GM23248 (cell line): Measurements from ENCODE around the gene BPIFB2. TPM values are rescaled to one million over a fixed set of nuclear protein-coding genes. Genes with fewer than 3 reads are reported as not detected.
"Not testable (repeated sequence)": the region's sequence is repeated elsewhere in the genome, so short reads cannot be mapped to it uniquely, and the experiment has no call there.

Experiments used
- DNase-seq: peaks from one replicate; pipeline ENCODE4 v3.0.0-alpha.2; 2015
- H2AFZ ChIP-seq: fragments of 200-600 bp; sonication (generic); 2 replicates; pipeline ENCODE4 v1.6.1; 2016; ENCODE audit warnings: antibody characterized with exemption
- H3F3A ChIP-seq: fragments of 200-600 bp; sonication (generic); 2 replicates; pipeline ENCODE4 v1.6.1; 2016; ENCODE audit warnings: mild to moderate bottlenecking, antibody characterized with exemption, mixed run types; ENCODE audit not compliant: insufficient read depth
- H3K27ac ChIP-seq: fragments of 200-600 bp; sonication (generic); 2 replicates; pipeline ENCODE4 v1.5.1; 2016; ENCODE audit warnings: mild to moderate bottlenecking
- H3K27me3 ChIP-seq: fragments of 200-600 bp; sonication (generic); replicated peaks from 2 replicates; pipeline ENCODE4 v1.6.1; 2016; ENCODE audit warnings: mild to moderate bottlenecking; ENCODE audit not compliant: insufficient read depth
- H3K36me3 ChIP-seq: fragments of 200-600 bp; sonication (generic); 2 replicates; pipeline ENCODE4 v1.6.1; 2016; ENCODE audit warnings: low read depth, mild to moderate bottlenecking
- H3K4me1 ChIP-seq: fragments of 200-600 bp; sonication (generic); 2 replicates; pipeline ENCODE4 v1.6.1; 2016; ENCODE audit warnings: mild to moderate bottlenecking; ENCODE audit not compliant: insufficient read depth
- H3K4me2 ChIP-seq: fragments of 200-600 bp; sonication (generic); one replicate; pipeline ENCODE4 v1.6.1; 2016; ENCODE audit warnings: mild to moderate bottlenecking; ENCODE audit not compliant: unreplicated experiment
- H3K4me3 ChIP-seq: fragments of 200-600 bp; sonication (generic); 2 replicates; pipeline ENCODE4 v1.5.1; 2016; ENCODE audit warnings: mild to moderate bottlenecking
- H3K79me2 ChIP-seq: fragments of 200-600 bp; sonication (generic); 2 replicates; pipeline ENCODE4 v1.6.1; 2016; ENCODE audit warnings: mild to moderate bottlenecking; ENCODE audit not compliant: insufficient read depth
- H3K9ac ChIP-seq: fragments of 200-600 bp; sonication (generic); 2 replicates; pipeline ENCODE4 v1.6.1; 2016; ENCODE audit warnings: mild to moderate bottlenecking
- H3K9me2 ChIP-seq: fragments of 200-600 bp; sonication (generic); 2 replicates; pipeline ENCODE4 v1.6.1; 2016; ENCODE audit warnings: mixed run types, mild to moderate bottlenecking, moderate library complexity; ENCODE audit not compliant: insufficient read depth
- H3K9me3 ChIP-seq: fragments of 200-600 bp; sonication (generic); one replicate; pipeline ENCODE4 v1.6.1; 2017; ENCODE audit warnings: low read depth
- H4K20me1 ChIP-seq: fragments of 200-600 bp; sonication (generic); 2 replicates; pipeline ENCODE4 v1.6.0; 2016; ENCODE audit not compliant: insufficient read depth
- EZH2 ChIP-seq: fragments of 200-600 bp; sonication (generic); IDR thresholded peaks from 2 replicates; pipeline ENCODE4 v1.6.1; 2018; ENCODE audit warnings: antibody characterized with exemption, mild to moderate bottlenecking; ENCODE audit not compliant: insufficient read depth, poor library complexity, severe bottlenecking
- EZH2phosphoT487 ChIP-seq: fragments of 200-600 bp; sonication (generic); IDR thresholded peaks from 2 replicates; pipeline ENCODE4 v1.6.1; 2018; ENCODE audit warnings: antibody characterized with exemption, moderate library complexity, mild to moderate bottlenecking, low read depth; ENCODE audit not compliant: insufficient read depth
- WGBS, 2 experiments: methylation state at CpG; one replicate each; pipeline ENCODE4 v1.1.6; 2015 to 2017; ENCODE audit warnings: low lambda C conversion rate in 2 of 2, low coverage in 1 of 2; ENCODE audit errors: missing lambda C conversion rate in 2 of 2; 5-methylcytosine and 5-hydroxymethylcytosine counted together
- in situ Hi-C: fragments of 300-500 bp; cut with MboI; formaldehyde crosslinking; loops from 2 replicates; pipeline ENCODE4 v1.15.0; 2020
- polyA plus RNA-seq: library from polyadenylated mRNA; unstranded; fragments of >200 nt; fragmentation: Nextera tagmentation; extraction: Ambion mirVana; gene quantifications from 2 replicates; pipeline ENCODE4 v1.2.1, GENCODE V29; 2016
- total RNA-seq: library from RNA; depleted of rRNA; stranded (reverse); fragments of >200 nt; shearing (Covaris generic); gene quantifications from 2 replicates; pipeline ENCODE4 v1.2.3, GENCODE V29; 2014

Gene BPIFB2
- total and polyA plus RNA-seq, 2 experiments from 2014 or later: not detected

GRCh38 chr20:32973077-32973717 lies 34.3 kb upstream of the BPIFB2 start:
- Histone ChIP-seq H3K36me3 (no peaks in the 10 kb centered on the region), H3K27ac (no peak overlapping the region), H4K20me1 (no peaks in the 10 kb centered on the region), H3K4me2 (no peak overlapping the region), H3K79me2 (no peaks in the 10 kb centered on the region), H3K9me3 (no peaks in the 10 kb centered on the region), H2AFZ (no peak overlapping the region), H3K4me3 (no peak overlapping the region), H3K27me3 (peaks cover 8% of the 10 kb centered on the region), H3F3A (no peaks in the 10 kb centered on the region), H3K9ac (no peak overlapping the region), H3K4me1 (no peaks in the 10 kb centered on the region), H3K9me2 (no peaks in the 10 kb centered on the region)
- DNase-seq: no peak
- WGBS, 2 experiments: 48 to 49% methylated on average over 10 of the region's 10 CpGs
- no peak for TF ChIP-seq EZH2
- TF ChIP-seq EZH2phosphoT487: no peak
- in situ Hi-C loops: no loop called here

- H4K20me1 ChIP-seq, H3K79me2 ChIP-seq, H3K4me2 ChIP-seq, H3K9me2 ChIP-seq, H3K9me3 ChIP-seq, H3K9ac ChIP-seq, H3K4me3 ChIP-seq, H3K27ac ChIP-seq, H3K36me3 ChIP-seq, H3K27me3 ChIP-seq, H3F3A ChIP-seq, H2AFZ ChIP-seq, H3K4me1 ChIP-seq, DNase-seq, in situ Hi-C loops: not testable (repeated sequence)
- WGBS, 2 experiments: 46 to 55% methylated on average over 9 of the region's 9 CpGs
These were observed 33.1 kb upstream of the BPIFB2 start for GRCh38 chr20:32974204-32975064.

- 68 to 78% methylated on average over 4 of the region's 4 CpGs for WGBS, 2 experiments
- H3K79me2 ChIP-seq, H3K36me3 ChIP-seq, DNase-seq, H3K27me3 ChIP-seq, H3F3A ChIP-seq, H3K4me3 ChIP-seq, H3K9me3 ChIP-seq, in situ Hi-C loops, H3K9ac ChIP-seq, H3K4me2 ChIP-seq, H3K9me2 ChIP-seq, H2AFZ ChIP-seq, H3K4me1 ChIP-seq, H3K27ac ChIP-seq, H4K20me1 ChIP-seq: not testable (repeated sequence)
These were observed 32.4 kb upstream of the BPIFB2 start for GRCh38 chr20:32975121-32975520.

DNA sequence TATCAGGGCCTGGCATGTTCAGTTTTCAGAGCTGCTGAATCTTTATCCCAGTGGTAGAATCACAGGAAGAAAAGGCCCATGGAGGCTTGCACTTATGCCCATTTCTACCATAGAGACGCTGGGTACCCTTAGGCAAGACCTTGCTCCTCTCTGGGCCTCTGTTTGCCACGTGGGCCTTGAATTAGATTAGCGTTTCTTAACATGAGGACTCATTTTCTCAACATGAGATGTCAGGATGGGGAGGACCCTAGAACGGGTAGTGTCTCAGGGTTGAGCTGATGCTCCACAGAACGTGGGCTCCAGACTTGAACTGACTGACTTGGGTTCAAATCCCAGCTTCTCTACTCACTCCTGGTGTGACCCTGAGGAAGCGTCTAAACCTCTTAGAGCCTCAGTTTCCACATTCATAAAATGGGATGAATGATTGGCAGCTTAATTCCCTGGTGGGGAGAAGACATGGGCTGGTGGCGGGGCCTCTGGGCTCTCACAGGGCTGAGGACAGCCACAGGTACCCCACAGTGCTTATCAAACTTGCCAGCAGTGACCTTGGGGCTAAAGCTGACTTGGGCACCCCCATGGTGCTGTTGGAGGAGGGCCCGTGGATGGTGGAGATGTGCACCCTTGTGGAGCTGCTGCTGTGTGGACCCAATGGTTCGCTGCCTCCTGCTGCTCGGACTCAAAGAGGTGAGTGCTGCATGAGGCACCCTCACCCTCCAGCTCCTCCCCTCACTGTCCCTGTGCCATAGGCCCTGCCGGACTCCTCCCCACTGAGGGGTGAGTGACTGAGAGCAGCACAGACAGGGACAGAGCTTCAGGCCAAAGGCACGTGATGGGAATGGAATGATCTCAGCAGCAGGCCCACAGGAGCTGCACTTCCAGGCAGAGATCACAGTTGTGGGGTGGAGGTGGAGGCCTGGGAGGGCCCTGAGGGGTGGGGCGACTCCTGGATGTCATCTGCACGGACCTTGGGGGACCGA lies 31.5 kb upstream of the BPIFB2 start:
- no peaks in the 10 kb centered on the region for H3K9me2 ChIP-seq
- H3K36me3 ChIP-seq: no peaks in the 10 kb centered on the region
- no peak overlapping the region for H3K9ac ChIP-seq
- H3K9me3 ChIP-seq: no peaks in the 10 kb centered on the region
- peaks cover 8% of the 10 kb centered on the region for H3K27me3 ChIP-seq
- 40 to 45% methylated on average over 12 to 14 of the region's 15 CpGs for WGBS, 2 experiments
- no peaks in the 10 kb centered on the region for H3F3A ChIP-seq
- H2AFZ ChIP-seq: no peak overlapping the region
- H3K4me1 ChIP-seq: no peaks in the 10 kb centered on the region
- no peak overlapping the region for H3K27ac ChIP-seq
- in situ Hi-C loops: no loop called here
- H3K4me2 ChIP-seq: no peak overlapping the region
- TF ChIP-seq EZH2: no peak
- no peak for TF ChIP-seq EZH2phosphoT487
- no peak overlapping the region for H3K4me3 ChIP-seq
- no peaks in the 10 kb centered on the region for H3K79me2 ChIP-seq
- no peak for DNase-seq
- no peaks in the 10 kb centered on the region for H4K20me1 ChIP-seq
